ENCODE measurements around the gene PPARGC1A.

PPARGC1A gene

DNA sequence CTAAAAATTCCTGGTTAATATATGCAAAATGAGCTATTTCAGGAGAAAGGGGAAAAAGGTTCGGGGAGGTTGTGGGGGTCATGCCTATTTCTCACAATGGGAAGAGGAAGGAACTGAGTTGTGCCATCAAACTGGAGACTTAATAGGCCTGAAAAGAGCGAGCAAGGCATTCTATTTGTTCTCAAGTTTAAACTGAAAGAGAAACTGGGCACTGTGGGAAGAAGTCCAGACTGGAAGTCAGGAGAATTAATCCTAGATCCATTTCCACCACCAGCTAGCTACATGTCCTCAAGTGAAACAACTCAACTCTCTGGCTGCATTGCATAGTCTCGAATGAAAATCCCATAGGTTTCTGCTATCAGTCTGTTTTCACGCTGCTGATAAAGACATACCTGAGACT is 50.6 kb downstream of the PPARGC1A start:
- no peak for DNase-seq (ENCODE audit: low spot score)
- in situ Hi-C loops (cut with MboI; ENCODE audit: low sequenced_read_pairs, unreplicated experiment) = no loop called here
- TF ChIP-seq CTCF (IDR thresholded peaks at IDR 0.05; ENCODE audit: borderline replicate concordance, control extremely low read depth, extremely low read depth, insufficient read depth, missing control alignments) = no peak

- in situ Hi-C loops (cut with MboI; ENCODE audit: low sequenced_read_pairs, unreplicated experiment) = no loop called here
- no peak for DNase-seq (ENCODE audit: low spot score)
These were observed 51.2 kb downstream of the PPARGC1A start for GRCh38 chr4:23838607-23839006.

GRCh38 chr4:23838131-23838530 is 51.7 kb downstream of the PPARGC1A start:
- no peak for TF ChIP-seq CTCF (IDR thresholded peaks at IDR 0.05; ENCODE audit: borderline replicate concordance, control extremely low read depth, extremely low read depth, insufficient read depth, missing control alignments)
- in situ Hi-C loops (cut with MboI; ENCODE audit: low sequenced_read_pairs, unreplicated experiment) = no loop called here
- DNase-seq (ENCODE audit: low spot score) = no peak

More at GRCh38 chr4:23838607-23839006, 51.2 kb downstream of the PPARGC1A start:
- TF ChIP-seq CTCF (IDR thresholded peaks at IDR 0.05; ENCODE audit: borderline replicate concordance, control extremely low read depth, extremely low read depth, insufficient read depth, missing control alignments) = no peak

GRCh38 chr4:23837371-23837770 is 52.5 kb downstream of the PPARGC1A start:
- in situ Hi-C loops (cut with MboI; ENCODE audit: low sequenced_read_pairs, unreplicated experiment) = no loop called here
- DNase-seq (ENCODE audit: low spot score) = no peak
- no peak for TF ChIP-seq CTCF (IDR thresholded peaks at IDR 0.05; ENCODE audit: borderline replicate concordance, control extremely low read depth, extremely low read depth, insufficient read depth, missing control alignments)

- no peak for DNase-seq (ENCODE audit: low spot score)
- no peak for TF ChIP-seq CTCF (IDR thresholded peaks at IDR 0.05; ENCODE audit: borderline replicate concordance, control extremely low read depth, extremely low read depth, insufficient read depth, missing control alignments)
- in situ Hi-C loops (cut with MboI; ENCODE audit: low sequenced_read_pairs, unreplicated experiment) = no loop called here
These were observed 53.9 kb downstream of the PPARGC1A start for GRCh38 chr4:23835774-23836478.

DNA sequence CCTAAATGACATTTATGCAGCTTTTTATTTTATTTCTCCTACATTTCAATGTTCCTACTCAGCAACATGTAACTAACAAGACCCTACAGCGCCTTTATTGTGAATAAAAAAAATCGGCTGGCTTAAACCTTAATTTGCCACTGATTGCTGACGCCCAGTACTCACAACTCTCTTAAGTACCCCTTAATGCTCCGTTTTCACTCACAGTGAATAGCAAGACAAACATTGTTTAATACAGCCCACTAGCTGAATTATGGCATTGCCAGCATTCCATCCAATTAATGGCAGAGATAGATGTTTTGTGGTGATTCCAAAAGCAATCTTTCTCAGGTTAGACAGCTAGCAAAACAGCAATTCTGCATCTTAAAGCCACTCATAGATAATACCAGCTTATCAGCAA is 61.1 kb downstream of the PPARGC1A start:
- TF ChIP-seq CTCF (IDR thresholded peaks at IDR 0.05; ENCODE audit: borderline replicate concordance, control extremely low read depth, extremely low read depth, insufficient read depth, missing control alignments) = no peak
- in situ Hi-C loops (cut with MboI; ENCODE audit: low sequenced_read_pairs, unreplicated experiment) = no loop called here
- DNase-seq (ENCODE audit: low spot score) = no peak

Measured in GM13976 (cell line).